RWPE2 (cell line): ENCODE data around the gene STEAP3.

Experiments
- ATAC-seq: fragments of 200-7000 bp; cut with Tn5 transposase; 3 replicates; pipeline ENCODE4 v1.9.1; 2021; ENCODE audit warnings: low read depth
- DNase-seq: peaks from one replicate; pipeline ENCODE4 v3.0.0-alpha.2; 2020; ENCODE audit warnings: low spot score
- H3K27ac ChIP-seq: fragments of 450-650 bp; 2 replicates; pipeline ENCODE4 v1.5.1; 2017; ENCODE audit warnings: mild to moderate bottlenecking; ENCODE audit not compliant: poor library complexity, severe bottlenecking
- H3K27me3 ChIP-seq: fragments of 250-450 bp; sonication (Bioruptor Pico); 2 replicates; pipeline ENCODE4 v1.5.1; 2021; ENCODE audit warnings: mild to moderate bottlenecking, moderate library complexity; ENCODE audit not compliant: insufficient read depth, poor library complexity, severe bottlenecking
- H3K36me3 ChIP-seq: fragments of 250-450 bp; sonication (Bioruptor Pico); 2 replicates; pipeline ENCODE4 v1.5.1; 2020; ENCODE audit warnings: low read depth, mild to moderate bottlenecking, moderate library complexity
- H3K4me1 ChIP-seq: fragments of 250-450 bp; sonication (Bioruptor Pico); 2 replicates; pipeline ENCODE4 v1.5.1; 2021; ENCODE audit warnings: mild to moderate bottlenecking, moderate library complexity; ENCODE audit not compliant: insufficient read depth, poor library complexity, severe bottlenecking
- H3K4me3 ChIP-seq: fragments of 250-450 bp; sonication (Bioruptor Pico); 2 replicates; pipeline ENCODE4 v1.5.1; 2021; ENCODE audit warnings: mild to moderate bottlenecking, moderate library complexity; ENCODE audit not compliant: severe bottlenecking
- H3K9me3 ChIP-seq: fragments of 250-450 bp; sonication (Bioruptor Pico); 2 replicates; pipeline ENCODE4 v1.5.1; 2021; ENCODE audit warnings: mild to moderate bottlenecking, moderate library complexity; ENCODE audit not compliant: severe bottlenecking
- TF ChIP-seq, protein P1 (sequence below): fragments of 450-650 bp; IDR thresholded peaks from one replicate; pipeline ENCODE4 v1.5.1; 2017; ENCODE audit warnings: mild to moderate bottlenecking, moderate library complexity; ENCODE audit not compliant: poor library complexity, severe bottlenecking

The STEAP3 gene

DNA sequence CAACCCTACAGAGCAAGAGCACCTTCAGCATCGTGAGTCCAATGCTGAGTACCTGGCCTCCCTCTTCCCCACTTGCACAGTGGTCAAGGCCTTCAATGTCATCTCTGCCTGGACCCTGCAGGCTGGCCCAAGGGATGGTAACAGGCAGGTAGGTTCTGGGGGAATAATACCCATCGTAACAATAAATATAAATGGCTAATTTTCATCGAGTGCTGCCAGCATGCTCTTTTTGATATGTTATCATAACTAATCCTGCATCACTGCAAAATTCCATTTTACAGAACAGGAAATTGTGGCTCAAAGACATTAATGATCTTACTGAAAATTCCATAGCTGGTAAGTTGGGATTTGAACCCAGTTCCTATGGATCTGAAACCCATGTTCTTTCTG lies 22.2 kb downstream of the STEAP3 start:
- peaks cover 4% of the 10 kb centered on the region for H3K4me1 ChIP-seq
- no peak overlapping the region for H3K4me3 ChIP-seq
- DNase-seq: no peak
- no peak overlapping the region for H3K27ac ChIP-seq
- peaks cover 14% of the 10 kb centered on the region; the same call in 1 of the 2 replicates for H3K36me3 ChIP-seq
- H3K27me3 ChIP-seq: no peaks in the 10 kb centered on the region
- no peak for ATAC-seq
- TF ChIP-seq, protein P1, sequence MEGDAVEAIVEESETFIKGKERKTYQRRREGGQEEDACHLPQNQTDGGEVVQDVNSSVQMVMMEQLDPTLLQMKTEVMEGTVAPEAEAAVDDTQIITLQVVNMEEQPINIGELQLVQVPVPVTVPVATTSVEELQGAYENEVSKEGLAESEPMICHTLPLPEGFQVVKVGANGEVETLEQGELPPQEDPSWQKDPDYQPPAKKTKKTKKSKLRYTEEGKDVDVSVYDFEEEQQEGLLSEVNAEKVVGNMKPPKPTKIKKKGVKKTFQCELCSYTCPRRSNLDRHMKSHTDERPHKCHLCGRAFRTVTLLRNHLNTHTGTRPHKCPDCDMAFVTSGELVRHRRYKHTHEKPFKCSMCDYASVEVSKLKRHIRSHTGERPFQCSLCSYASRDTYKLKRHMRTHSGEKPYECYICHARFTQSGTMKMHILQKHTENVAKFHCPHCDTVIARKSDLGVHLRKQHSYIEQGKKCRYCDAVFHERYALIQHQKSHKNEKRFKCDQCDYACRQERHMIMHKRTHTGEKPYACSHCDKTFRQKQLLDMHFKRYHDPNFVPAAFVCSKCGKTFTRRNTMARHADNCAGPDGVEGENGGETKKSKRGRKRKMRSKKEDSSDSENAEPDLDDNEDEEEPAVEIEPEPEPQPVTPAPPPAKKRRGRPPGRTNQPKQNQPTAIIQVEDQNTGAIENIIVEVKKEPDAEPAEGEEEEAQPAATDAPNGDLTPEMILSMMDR: no peak
- no peaks in the 10 kb centered on the region for H3K9me3 ChIP-seq

DNA sequence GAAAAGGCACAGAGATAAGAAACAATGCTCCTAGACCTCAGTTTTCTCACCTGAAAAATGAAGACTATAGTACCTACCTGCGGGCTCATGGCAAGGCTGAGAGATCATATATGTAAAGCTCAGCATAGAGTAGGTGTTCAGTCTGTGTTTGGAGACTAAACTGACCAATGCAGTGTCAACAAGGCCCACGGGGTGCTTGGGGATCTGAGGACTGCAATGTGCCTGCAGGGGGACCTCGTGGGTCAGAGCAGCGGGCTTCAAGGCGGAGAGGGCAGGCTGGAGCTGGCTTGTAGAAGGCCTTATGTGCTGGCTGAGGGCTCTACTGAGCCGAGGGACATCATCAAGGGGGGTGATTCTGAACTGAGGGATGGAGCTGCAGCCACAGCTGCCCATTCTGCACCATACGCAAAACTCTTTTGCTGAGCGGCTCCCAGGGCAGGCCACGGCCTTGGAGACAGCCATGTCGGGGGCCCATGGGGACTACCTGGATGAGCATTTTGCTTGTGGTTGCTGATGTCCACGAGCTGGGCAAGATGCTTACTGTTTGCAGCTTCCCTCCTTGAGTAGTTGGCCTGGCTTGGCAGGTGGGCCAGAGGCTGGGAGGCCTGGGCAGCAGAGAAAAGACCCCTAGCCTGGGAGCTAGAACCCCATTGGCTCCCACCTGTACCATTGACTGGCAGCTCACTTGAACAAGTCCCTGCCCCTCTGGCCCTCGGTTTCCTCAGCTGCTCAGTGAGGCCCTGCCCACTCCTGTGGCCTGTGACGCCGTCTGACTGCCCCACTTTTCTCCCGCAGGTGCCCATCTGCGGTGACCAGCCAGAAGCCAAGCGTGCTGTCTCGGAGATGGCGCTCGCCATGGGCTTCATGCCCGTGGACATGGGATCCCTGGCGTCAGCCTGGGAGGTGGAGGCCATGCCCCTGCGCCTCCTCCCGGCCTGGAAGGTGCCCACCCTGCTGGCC lies 23.5 kb downstream of the STEAP3 start:
- Histone ChIP-seq H3K36me3 (peaks cover 14% of the 10 kb centered on the region; the same call in 1 of the 2 replicates), H3K4me1 (peaks cover 6% of the 10 kb centered on the region), H3K9me3 (no peaks in the 10 kb centered on the region), H3K27me3 (no peaks in the 10 kb centered on the region), H3K27ac (no peak overlapping the region), H3K4me3 (no peak overlapping the region)
- ATAC-seq: no peak
- TF ChIP-seq, protein P1: no peak
- DNase-seq: no peak

DNA sequence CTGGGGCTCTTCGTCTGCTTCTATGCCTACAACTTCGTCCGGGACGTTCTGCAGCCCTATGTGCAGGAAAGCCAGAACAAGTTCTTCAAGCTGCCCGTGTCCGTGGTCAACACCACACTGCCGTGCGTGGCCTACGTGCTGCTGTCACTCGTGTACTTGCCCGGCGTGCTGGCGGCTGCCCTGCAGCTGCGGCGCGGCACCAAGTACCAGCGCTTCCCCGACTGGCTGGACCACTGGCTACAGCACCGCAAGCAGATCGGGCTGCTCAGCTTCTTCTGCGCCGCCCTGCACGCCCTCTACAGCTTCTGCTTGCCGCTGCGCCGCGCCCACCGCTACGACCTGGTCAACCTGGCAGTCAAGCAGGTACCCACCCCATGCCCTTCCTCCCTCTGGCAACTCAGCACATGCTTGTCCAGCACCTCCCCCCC lies 24.2 kb downstream of the STEAP3 start:
- no peak for DNase-seq
- H3K4me1 ChIP-seq: peaks cover 12% of the 10 kb centered on the region
- TF ChIP-seq, protein P1: no peak
- no peak for ATAC-seq
- peaks cover 14% of the 10 kb centered on the region; the same call in 1 of the 2 replicates for H3K36me3 ChIP-seq
- no peak overlapping the region for H3K27ac ChIP-seq
- H3K9me3 ChIP-seq: no peaks in the 10 kb centered on the region
- no peak overlapping the region for H3K4me3 ChIP-seq
- H3K27me3 ChIP-seq: no peaks in the 10 kb centered on the region

DNA sequence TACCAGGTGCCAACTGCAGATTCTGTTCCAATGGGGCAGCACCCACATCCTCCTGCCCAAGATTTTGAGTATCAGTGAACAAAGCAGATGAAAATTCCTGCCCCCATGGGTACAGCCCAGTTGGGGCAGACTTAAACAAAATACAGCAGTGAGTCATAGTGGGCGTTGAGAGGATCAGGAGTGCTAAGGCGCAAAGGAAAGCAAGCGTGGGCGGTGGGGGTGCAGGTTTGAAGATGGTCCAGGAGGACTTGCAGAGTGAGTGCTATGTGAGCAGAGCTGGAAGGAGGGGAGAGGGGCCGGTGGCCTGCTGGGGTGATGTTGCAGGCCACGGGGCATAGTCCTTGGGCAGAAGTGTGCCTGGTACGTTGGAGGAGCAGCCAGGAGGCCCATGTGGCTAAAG lies 24.7 kb downstream of the STEAP3 start:
- Histone ChIP-seq H3K4me3 (no peak overlapping the region), H3K27ac (no peak overlapping the region), H3K4me1 (peaks cover 16% of the 10 kb centered on the region), H3K27me3 (no peaks in the 10 kb centered on the region), H3K9me3 (no peaks in the 10 kb centered on the region), H3K36me3 (peaks cover 14% of the 10 kb centered on the region; the same call in 1 of the 2 replicates)
- TF ChIP-seq, protein P1: no peak
- no peak for DNase-seq
- ATAC-seq: no peak

DNA sequence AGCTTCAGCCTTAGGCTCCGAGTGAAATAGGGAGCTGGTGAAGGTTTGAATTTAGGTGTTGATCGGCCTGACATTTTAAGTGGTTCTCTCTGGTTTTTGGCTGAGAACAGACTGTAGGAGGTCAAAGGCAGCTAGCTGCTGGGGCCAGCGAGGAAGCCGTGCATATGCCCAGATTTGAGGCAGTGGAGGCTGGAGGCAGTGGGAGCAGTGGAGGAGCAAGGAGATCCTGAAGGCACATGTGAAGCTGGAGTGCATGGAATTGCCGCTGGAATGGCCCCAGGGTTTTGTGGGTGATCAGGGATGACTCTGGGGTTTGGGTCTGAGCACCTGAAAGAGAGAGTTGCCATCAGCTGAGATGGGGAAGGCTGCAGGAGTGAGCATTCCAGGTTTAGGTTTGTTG lies 25.1 kb downstream of the STEAP3 start:
- H3K4me1 ChIP-seq: peaks cover 21% of the 10 kb centered on the region
- H3K27ac ChIP-seq: no peak overlapping the region
- H3K9me3 ChIP-seq: no peaks in the 10 kb centered on the region
- peaks cover 14% of the 10 kb centered on the region; the same call in 1 of the 2 replicates for H3K36me3 ChIP-seq
- ATAC-seq (no peak), DNase-seq (no peak)
- H3K27me3 ChIP-seq: no peaks in the 10 kb centered on the region
- H3K4me3 ChIP-seq: no peak overlapping the region
- TF ChIP-seq, protein P1: no peak
